ENCODE results near the gene BCL11A. TPM values are rescaled to one million over a fixed set of nuclear protein-coding genes. Genes with fewer than 3 reads are reported as not detected.

Gene BCL11A
- total RNA-seq, 6 experiments from 2014 or later: 0.06 to 0.80 (median 0.37) TPM

DNA sequence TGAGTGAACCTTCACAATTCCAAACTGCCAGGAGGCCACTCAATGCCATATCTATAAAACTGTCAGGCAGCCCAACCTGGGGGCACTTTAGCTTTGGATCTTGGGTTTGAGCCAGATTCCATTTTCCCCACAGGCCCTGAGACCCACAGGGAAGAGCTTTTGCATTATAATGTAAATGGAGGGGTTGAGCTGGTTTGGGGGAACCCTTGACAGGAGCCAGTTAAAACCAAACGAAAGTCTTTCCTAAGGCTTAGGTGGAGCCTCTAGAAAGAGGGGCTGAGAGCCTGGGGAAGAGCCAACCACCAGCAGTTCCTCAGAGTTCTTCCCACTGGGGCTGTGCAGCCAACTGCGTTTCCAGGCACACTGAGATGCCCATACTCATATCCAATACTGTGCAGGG is 42.7 kb downstream of the BCL11A start:
- Histone ChIP-seq H3K27ac (no peak overlapping the region), H3K36me3 (no peaks in the 10 kb centered on the region), H3K4me1 (no peaks in the 10 kb centered on the region), H3K4me3 (no peak overlapping the region), H3K9me3 (no peaks in the 10 kb centered on the region), H3K27me3 (no peaks in the 10 kb centered on the region)
- TF ChIP-seq, protein P1, sequence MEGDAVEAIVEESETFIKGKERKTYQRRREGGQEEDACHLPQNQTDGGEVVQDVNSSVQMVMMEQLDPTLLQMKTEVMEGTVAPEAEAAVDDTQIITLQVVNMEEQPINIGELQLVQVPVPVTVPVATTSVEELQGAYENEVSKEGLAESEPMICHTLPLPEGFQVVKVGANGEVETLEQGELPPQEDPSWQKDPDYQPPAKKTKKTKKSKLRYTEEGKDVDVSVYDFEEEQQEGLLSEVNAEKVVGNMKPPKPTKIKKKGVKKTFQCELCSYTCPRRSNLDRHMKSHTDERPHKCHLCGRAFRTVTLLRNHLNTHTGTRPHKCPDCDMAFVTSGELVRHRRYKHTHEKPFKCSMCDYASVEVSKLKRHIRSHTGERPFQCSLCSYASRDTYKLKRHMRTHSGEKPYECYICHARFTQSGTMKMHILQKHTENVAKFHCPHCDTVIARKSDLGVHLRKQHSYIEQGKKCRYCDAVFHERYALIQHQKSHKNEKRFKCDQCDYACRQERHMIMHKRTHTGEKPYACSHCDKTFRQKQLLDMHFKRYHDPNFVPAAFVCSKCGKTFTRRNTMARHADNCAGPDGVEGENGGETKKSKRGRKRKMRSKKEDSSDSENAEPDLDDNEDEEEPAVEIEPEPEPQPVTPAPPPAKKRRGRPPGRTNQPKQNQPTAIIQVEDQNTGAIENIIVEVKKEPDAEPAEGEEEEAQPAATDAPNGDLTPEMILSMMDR (IDR thresholded peaks at IDR 0.05): no peak
- TF ChIP-seq POLR2A (IDR thresholded peaks at IDR 0.05): no peak
- DNase-seq (no peak), ATAC-seq (no peak)
- intact Hi-C loops (cut with DNase I): no loop called here
- WGBS (ENCODE audit: insufficient coverage, low coverage, low lambda C conversion rate, missing lambda C conversion rate): 80% methylated on average over 1 of the region's 2 CpGs

DNA sequence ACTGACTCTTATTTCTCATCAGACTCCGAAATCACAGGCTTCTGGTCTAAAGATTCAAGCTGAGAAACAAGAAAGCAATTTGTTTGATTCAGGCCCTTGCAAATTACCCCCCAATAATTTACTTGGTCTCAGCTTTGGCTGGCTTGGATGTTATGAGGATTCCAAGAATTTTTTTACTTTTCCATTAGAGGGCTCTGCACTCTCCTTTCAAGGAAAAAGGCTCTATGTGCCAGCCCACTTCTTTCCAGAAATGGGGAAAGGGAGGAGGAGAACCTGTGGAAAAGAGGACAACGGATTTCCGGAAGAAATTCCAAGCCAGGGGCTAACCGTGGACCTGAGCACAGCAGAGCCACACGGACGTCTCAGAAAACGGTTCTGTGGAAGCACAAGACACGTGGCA is 44.4 kb downstream of the BCL11A start:
- intact Hi-C loops (cut with DNase I): no loop called here
- Histone ChIP-seq H3K4me1 (no peaks in the 10 kb centered on the region), H3K4me3 (no peak overlapping the region), H3K9me3 (no peaks in the 10 kb centered on the region), H3K27ac (no peak overlapping the region), H3K27me3 (no peaks in the 10 kb centered on the region), H3K36me3 (no peaks in the 10 kb centered on the region)
- ATAC-seq: no peak
- no peak for DNase-seq
- WGBS (ENCODE audit: insufficient coverage, low coverage, low lambda C conversion rate, missing lambda C conversion rate): 61% methylated on average over 7 of the region's 8 CpGs
- TF ChIP-seq, protein P1 (IDR thresholded peaks at IDR 0.05): no peak
- no peak for TF ChIP-seq POLR2A (IDR thresholded peaks at IDR 0.05)

DNA sequence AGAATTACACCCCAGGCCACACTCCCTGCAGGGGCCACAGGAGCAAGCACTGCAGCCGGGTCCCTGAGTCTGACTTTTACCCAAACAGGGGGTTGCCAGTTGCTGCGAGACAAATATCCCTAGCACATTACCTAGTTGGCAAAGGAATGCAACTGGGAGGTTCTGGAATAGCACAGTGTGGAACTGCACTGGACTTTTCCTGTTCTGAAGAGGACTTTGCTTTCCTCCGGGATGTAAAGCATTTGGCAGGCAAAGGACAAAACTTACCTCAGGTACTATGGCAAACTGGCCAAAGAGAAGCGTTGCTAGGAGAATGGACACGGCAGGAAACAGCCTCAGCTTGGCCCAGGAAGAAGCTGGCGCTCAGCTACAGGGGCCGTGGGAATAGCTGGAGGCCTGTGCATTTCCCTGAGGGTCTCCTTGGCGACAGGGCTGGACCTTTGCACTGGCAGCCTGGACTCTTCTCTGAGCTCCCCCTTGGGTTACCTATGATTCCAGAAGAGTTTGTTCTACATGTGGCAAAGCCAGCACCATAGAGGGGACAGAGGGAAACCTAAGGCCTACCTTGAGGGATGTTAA is 45.0 kb downstream of the BCL11A start:
- H3K4me3 ChIP-seq: no peak overlapping the region
- no peaks in the 10 kb centered on the region for H3K36me3 ChIP-seq
- intact Hi-C loops (cut with DNase I): no loop called here
- no peaks in the 10 kb centered on the region for H3K4me1 ChIP-seq
- ATAC-seq (no peak), DNase-seq (no peak)
- H3K9me3 ChIP-seq: no peaks in the 10 kb centered on the region
- no peaks in the 10 kb centered on the region for H3K27me3 ChIP-seq
- TF ChIP-seq, protein P1 (IDR thresholded peaks at IDR 0.05): no peak
- TF ChIP-seq POLR2A (IDR thresholded peaks at IDR 0.05): no peak
- no peak overlapping the region for H3K27ac ChIP-seq
- WGBS (ENCODE audit: insufficient coverage, low coverage, low lambda C conversion rate, missing lambda C conversion rate): 51% methylated on average over 2 of the region's 8 CpGs

DNA sequence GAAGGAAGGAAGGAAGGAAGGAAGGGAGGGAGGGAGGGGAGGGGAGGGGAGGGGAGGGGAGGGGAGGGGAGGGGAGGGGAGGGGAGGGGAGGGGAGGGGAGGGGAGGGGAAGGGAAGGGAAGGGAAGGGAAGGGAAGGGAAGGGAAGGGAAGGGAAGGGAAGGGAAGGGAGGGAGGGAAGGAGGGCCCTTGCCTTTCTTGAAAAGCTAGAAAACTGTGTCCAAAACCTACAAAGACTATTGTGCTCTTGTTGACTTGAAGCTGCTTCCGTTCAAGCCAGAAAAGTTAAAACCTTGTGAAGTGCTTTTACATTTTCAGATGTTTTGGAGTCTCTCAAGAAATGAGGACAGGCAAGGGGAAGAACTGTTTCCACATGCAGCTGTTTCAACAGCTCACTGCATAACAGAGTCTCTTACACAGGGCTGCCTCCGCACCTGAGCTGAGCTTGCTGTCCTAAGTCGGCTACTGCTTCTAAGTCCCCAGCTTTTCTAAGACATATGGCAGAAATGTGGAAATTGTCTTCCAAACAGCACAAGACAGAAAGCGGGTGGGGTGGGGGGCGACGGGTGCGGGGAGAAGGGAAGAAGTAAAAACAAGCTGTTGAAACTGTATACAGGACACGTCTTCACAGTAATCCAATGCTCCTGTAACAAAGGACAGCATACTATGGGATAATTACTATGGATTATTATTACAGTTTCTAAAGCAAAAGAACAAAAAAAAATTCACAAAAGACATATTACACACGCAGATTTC is 46.1 kb downstream of the BCL11A start:
- Histone ChIP-seq H3K36me3 (no peaks in the 10 kb centered on the region), H3K4me3 (no peak overlapping the region), H3K9me3 (no peaks in the 10 kb centered on the region), H3K27me3 (no peaks in the 10 kb centered on the region), H3K4me1 (no peaks in the 10 kb centered on the region), H3K27ac (no peak overlapping the region)
- TF ChIP-seq POLR2A (IDR thresholded peaks at IDR 0.05): no peak
- TF ChIP-seq, protein P1 (IDR thresholded peaks at IDR 0.05): no peak
- 72% methylated on average over 8 of the region's 9 CpGs for WGBS (ENCODE audit: insufficient coverage, low coverage, low lambda C conversion rate, missing lambda C conversion rate)
- ATAC-seq (no peak), DNase-seq (no peak)
- intact Hi-C loops (cut with DNase I): no loop called here
